Upper lobe of left lung (tissue), 6 donors: Measurements from ENCODE around the gene LY6G6D. TPM values are rescaled to one million over a fixed set of nuclear protein-coding genes. Genes with fewer than 3 reads are reported as not detected.

Experiments
- ATAC-seq, 2 donors: fragments of 200-7000 bp; cut with Tn5 transposase; one replicate each; pipeline ENCODE4 v1.9.1; 2022; ENCODE audit warnings: mild to moderate bottlenecking in 2 of 2, moderate library complexity in 2 of 2; ENCODE audit not compliant: low FRiP score in 2 of 2
- DNase-seq, 2 donors: peaks; one replicate each; pipeline ENCODE4 v3.0.0-alpha.2; 2019 to 2020
- H3K27ac ChIP-seq, 4 donors: fragments of 200-600 bp; sonication (generic); one replicate each; pipeline ENCODE4 v1.5.1; 2016 to 2019
- H3K27me3 ChIP-seq, 4 donors: fragments of 200-600 bp; sonication (generic); one replicate each; pipeline ENCODE4 v1.5.1; 2017 to 2019
- H3K36me3 ChIP-seq, 4 donors: fragments of 200-600 bp; sonication (generic); one replicate each; pipeline ENCODE4 v1.5.1; 2016 to 2019
- H3K4me1 ChIP-seq, 4 donors: fragments of 200-600 bp; sonication (generic); one replicate each; pipeline ENCODE4 v1.5.1; 2018 to 2019
- H3K4me3 ChIP-seq, 4 donors: fragments of 200-600 bp; sonication (generic); one replicate each; pipeline ENCODE4 v1.5.1; 2017 to 2019; ENCODE audit warnings: mild to moderate bottlenecking in 2 of 4, moderate library complexity in 1 of 4
- H3K9me3 ChIP-seq, 4 donors: fragments of 200-600 bp; sonication (generic); one replicate each; pipeline ENCODE4 v1.5.1; 2018 to 2019
- EP300 ChIP-seq, 4 donors: sonication (generic); formaldehyde crosslinking; IDR thresholded peaks; one replicate each; pipeline ENCODE4 v1.5.1; 2017; ENCODE audit warnings: antibody characterized with exemption in 4 of 4, control low read depth in 2 of 4
- POLR2A ChIP-seq, 4 donors: fragments of 450-650 bp; IDR thresholded peaks; one replicate each; pipeline ENCODE4 v1.5.1; 2016 to 2017; ENCODE audit warnings: antibody characterized with exemption in 4 of 4, mild to moderate bottlenecking in 2 of 4
- POLR2AphosphoS5 ChIP-seq, 2 donors: sonication (generic); formaldehyde crosslinking; IDR thresholded peaks; one replicate each; pipeline ENCODE4 v1.5.1; 2017; ENCODE audit warnings: antibody characterized with exemption in 2 of 2
- WGBS, 2 donors: methylation state at CpG; one replicate each; pipeline ENCODE4 v1.1.5; 2017 to 2018; 5-methylcytosine and 5-hydroxymethylcytosine counted together
- total RNA-seq, 6 donors: library from RNA; depleted of rRNA in 4 of 6; stranded (reverse); fragments of >200 nt in 4 of 6; gene quantifications; one replicate each; pipeline versions ENCODE4 v1.1.0 to v1.2.1, GENCODE V29; 2016 to 2021
- TF ChIP-seq, protein P1 (sequence below), 6 experiments: fragments of 450-650 bp in 4 of 6; fragments of 200-600 bp in 2 of 6; sonication (generic) in 2 of 6; IDR thresholded peaks; one replicate each; pipeline ENCODE4 v1.5.1; 2016 to 2019; ENCODE audit warnings: antibody characterized with exemption in 6 of 6
- donor health status: DM: no; HTN: no; CAD: no; lungs with moderate emphysema.
- donor health status: DM: no; HTN: yes; CAD: no; lungs with severe emphysema.

Gene LY6G6D
- total RNA-seq, 6 donors from 2014 or later = not detected

- Histone ChIP-seq H3K36me3 (peaks cover 0 to 17% (median under 1%) of the 10 kb centered on the region in 4 donors), H3K4me1 (peaks cover 12 to 17% (median 14%) of the 10 kb centered on the region in 4 donors), H3K4me3 (peak overlapping the region; percentile 41 to 60 (median 54)), H3K27me3 (no peaks in the 10 kb centered on the region), H3K9me3 (no peaks in the 10 kb centered on the region), H3K27ac (peak overlapping the region; percentile 50 to 88 (median 68))
- 2% methylated on average over 12 to 26 of the region's 40 CpGs for WGBS, 2 donors
- DNase-seq (peak; percentile 54 to 88), ATAC-seq (peak; percentile 32 to 71)
- TF ChIP-seq POLR2A (IDR thresholded peaks at IDR 0.05) (peak in 1 of 4 donors; percentile 31), EP300 (IDR thresholded peaks at IDR 0.05) (no peak), POLR2AphosphoS5 (IDR thresholded peaks at IDR 0.05) (no peak)
- TF ChIP-seq, protein P1, sequence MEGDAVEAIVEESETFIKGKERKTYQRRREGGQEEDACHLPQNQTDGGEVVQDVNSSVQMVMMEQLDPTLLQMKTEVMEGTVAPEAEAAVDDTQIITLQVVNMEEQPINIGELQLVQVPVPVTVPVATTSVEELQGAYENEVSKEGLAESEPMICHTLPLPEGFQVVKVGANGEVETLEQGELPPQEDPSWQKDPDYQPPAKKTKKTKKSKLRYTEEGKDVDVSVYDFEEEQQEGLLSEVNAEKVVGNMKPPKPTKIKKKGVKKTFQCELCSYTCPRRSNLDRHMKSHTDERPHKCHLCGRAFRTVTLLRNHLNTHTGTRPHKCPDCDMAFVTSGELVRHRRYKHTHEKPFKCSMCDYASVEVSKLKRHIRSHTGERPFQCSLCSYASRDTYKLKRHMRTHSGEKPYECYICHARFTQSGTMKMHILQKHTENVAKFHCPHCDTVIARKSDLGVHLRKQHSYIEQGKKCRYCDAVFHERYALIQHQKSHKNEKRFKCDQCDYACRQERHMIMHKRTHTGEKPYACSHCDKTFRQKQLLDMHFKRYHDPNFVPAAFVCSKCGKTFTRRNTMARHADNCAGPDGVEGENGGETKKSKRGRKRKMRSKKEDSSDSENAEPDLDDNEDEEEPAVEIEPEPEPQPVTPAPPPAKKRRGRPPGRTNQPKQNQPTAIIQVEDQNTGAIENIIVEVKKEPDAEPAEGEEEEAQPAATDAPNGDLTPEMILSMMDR (IDR thresholded peaks at IDR 0.05) = peak in 3 of 6 experiments; percentile 33 to 48 (median 35)
Measured at GRCh38 chr6:31681135-31681671, 33.9 kb upstream of the LY6G6D start.

GRCh38 chr6:31683591-31683990 lies 31.6 kb upstream of the LY6G6D start:
- H3K27ac ChIP-seq = peak overlapping the region in 1 of 4 donors; percentile 63
- peaks cover 12 to 17% (median 14%) of the 10 kb centered on the region in 4 donors for H3K4me1 ChIP-seq
- TF ChIP-seq, protein P1 (IDR thresholded peaks at IDR 0.05) = no peak
- TF ChIP-seq POLR2AphosphoS5 (IDR thresholded peaks at IDR 0.05) = no peak
- TF ChIP-seq EP300 (IDR thresholded peaks at IDR 0.05) = no peak
- TF ChIP-seq POLR2A (IDR thresholded peaks at IDR 0.05) = no peak
- no peaks in the 10 kb centered on the region for H3K9me3 ChIP-seq
- ATAC-seq (no peak), DNase-seq (no peak)
- H3K4me3 ChIP-seq = peak overlapping the region in 2 of 4 donors; percentile 39 to 48
- WGBS, 2 donors = 78 to 84% methylated on average over 13 of the region's 13 CpGs
- no peaks in the 10 kb centered on the region for H3K27me3 ChIP-seq
- peaks cover 0 to 41% (median 25%) of the 10 kb centered on the region in 4 donors for H3K36me3 ChIP-seq

GRCh38 chr6:31686483-31686882 lies 28.7 kb upstream of the LY6G6D start:
- DNase-seq = no peak
- TF ChIP-seq, protein P1 (IDR thresholded peaks at IDR 0.05) = no peak
- TF ChIP-seq POLR2A (IDR thresholded peaks at IDR 0.05) (no peak), POLR2AphosphoS5 (IDR thresholded peaks at IDR 0.05) (no peak), EP300 (IDR thresholded peaks at IDR 0.05) (no peak)
- Histone ChIP-seq H3K27ac (no peak overlapping the region), H3K36me3 (peaks cover 7 to 70% (median 52%) of the 10 kb centered on the region in 4 donors), H3K27me3 (no peaks in the 10 kb centered on the region), H3K4me3 (no peak overlapping the region), H3K4me1 (peaks cover 2 to 5% (median 3%) of the 10 kb centered on the region in 4 donors), H3K9me3 (no peaks in the 10 kb centered on the region)
- no peak for ATAC-seq
- 88 to 91% methylated on average over 5 of the region's 5 CpGs for WGBS, 2 donors

DNA sequence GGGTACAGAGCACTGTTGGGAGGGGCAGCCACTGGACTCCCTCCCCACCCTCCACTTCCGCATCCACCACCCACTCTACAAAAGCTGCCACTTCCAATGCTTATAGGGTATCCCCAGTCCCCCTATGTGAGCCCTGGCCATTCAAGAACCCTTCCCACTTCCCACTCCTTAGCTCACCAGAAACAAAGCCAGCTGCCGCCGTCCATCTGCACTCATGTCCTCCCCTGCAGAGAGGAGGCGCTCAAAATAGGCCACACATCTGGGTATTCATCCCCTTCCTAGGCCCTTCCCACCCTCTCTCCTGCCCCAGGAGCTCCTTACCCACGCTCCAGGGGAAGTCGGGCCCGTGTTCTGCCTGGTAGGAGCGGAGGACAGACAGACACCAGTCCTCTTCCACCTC lies 27.8 kb upstream of the LY6G6D start:
- Histone ChIP-seq H3K4me3 (no peak overlapping the region), H3K4me1 (no peaks in the 10 kb centered on the region), H3K9me3 (no peaks in the 10 kb centered on the region), H3K27me3 (no peaks in the 10 kb centered on the region), H3K27ac (no peak overlapping the region), H3K36me3 (peaks cover 12 to 78% (median 59%) of the 10 kb centered on the region in 4 donors)
- DNase-seq (no peak), ATAC-seq (no peak)
- WGBS, 2 donors = 88 to 93% methylated on average over 8 of the region's 8 CpGs
- no peak for TF ChIP-seq POLR2AphosphoS5 (IDR thresholded peaks at IDR 0.05)
- TF ChIP-seq, protein P1 (IDR thresholded peaks at IDR 0.05) = no peak
- TF ChIP-seq POLR2A (IDR thresholded peaks at IDR 0.05) = no peak
- TF ChIP-seq EP300 (IDR thresholded peaks at IDR 0.05) = no peak
